GM12878 (cell line): ENCODE results near the gene C17orf58. TPM values are rescaled to one million over a fixed set of nuclear protein-coding genes. Genes with fewer than 3 reads are reported as not detected.
A peak's percentile ranks its signal among the peaks of the same experiment; 100 is the strongest.

ENCODE experiments used
- ASH2L ChIP-seq: fragments of 300-600, 200-600 bp; sonication (generic); IDR thresholded peaks from 2 replicates; pipeline ENCODE4 v1.6.1; 2017; ENCODE audit warnings: low read depth, mild to moderate bottlenecking, borderline replicate concordance
- BRCA1 ChIP-seq: IDR thresholded peaks from 2 replicates; pipeline ENCODE4 v1.6.1; 2011; ENCODE audit warnings: low read depth, low read length, improper control_type of control experiment
- EZH2 ChIP-seq: IDR thresholded peaks from 2 replicates; pipeline ENCODE4 v1.6.1; 2012; ENCODE audit warnings: low read depth, mild to moderate bottlenecking, control low read depth, inconsistent platforms, low read length, borderline replicate concordance; ENCODE audit not compliant: control insufficient read depth
- FOS ChIP-seq: IDR thresholded peaks from 3 replicates; pipeline ENCODE4 v1.6.1; 2011; ENCODE audit warnings: borderline replicate concordance; ENCODE audit not compliant: insufficient read length; ENCODE audit errors: extremely low read depth
- GATAD2B ChIP-seq: fragments of 450-650 bp; conservative IDR thresholded peaks from 2 replicates; pipeline ENCODE4 v1.6.1; 2017; ENCODE audit warnings: low read depth, mild to moderate bottlenecking, moderate library complexity
- JUND ChIP-seq: IDR thresholded peaks from 2 replicates; pipeline ENCODE4 v1.6.1; 2012; ENCODE audit warnings: low read depth, mild to moderate bottlenecking, low read length, improper control_type of control experiment, moderate library complexity
- NFXL1 ChIP-seq: fragments of 450-650 bp; IDR thresholded peaks from 2 replicates; pipeline ENCODE4 v1.6.1; 2017; ENCODE audit warnings: antibody characterized with exemption, mild to moderate bottlenecking, borderline replicate concordance
- PAX8 ChIP-seq: fragments of 450-650 bp; IDR thresholded peaks from 2 replicates; pipeline ENCODE4 v1.6.1; 2017; ENCODE audit warnings: mild to moderate bottlenecking, moderate library complexity
- PML ChIP-seq: IDR thresholded peaks from 2 replicates; pipeline ENCODE4 v1.6.1; 2012; ENCODE audit warnings: low read length, inconsistent platforms
- SIX5 ChIP-seq: IDR thresholded peaks from 2 replicates; pipeline ENCODE4 v1.6.1; 2011; ENCODE audit warnings: mild to moderate bottlenecking, low read depth, low read length, moderate library complexity; ENCODE audit not compliant: severe bottlenecking
- SP1 ChIP-seq: IDR thresholded peaks from one replicate; pipeline ENCODE4 v1.6.1; 2011; ENCODE audit warnings: low read depth, low read length
- STAT3 ChIP-seq: IDR thresholded peaks from 2 replicates; pipeline ENCODE4 v1.6.1; 2011; ENCODE audit warnings: low read depth, low read length, improper control_type of control experiment
- TAF1 ChIP-seq: IDR thresholded peaks from 2 replicates; pipeline ENCODE4 v1.6.1; 2011; ENCODE audit warnings: mild to moderate bottlenecking, low read depth, low read length, borderline replicate concordance
- WRNIP1 ChIP-seq: IDR thresholded peaks from 2 replicates; pipeline ENCODE4 v1.6.1; 2011; ENCODE audit warnings: low read depth, low read length, improper control_type of control experiment, borderline replicate concordance
- ZNF274 ChIP-seq: IDR thresholded peaks from one replicate; pipeline ENCODE4 v1.8.0; 2011; ENCODE audit not compliant: insufficient read length, insufficient read depth
- ZNF384 ChIP-seq: IDR thresholded peaks from 2 replicates; pipeline ENCODE4 v1.6.1; 2012; ENCODE audit warnings: low read depth, mild to moderate bottlenecking, low read length, improper control_type of control experiment, borderline replicate concordance
- polyA plus RNA-seq, 11 experiments: library from polyadenylated mRNA; depleted of rRNA in 4 of 11; unstranded in 6 of 11; stranded (reverse) in 5 of 11; fragments of >200 nt; fragmentation: Nextera tagmentation in 4 of 11; fragmentation: Illumina TruSeq in 1 of 11; extraction: Ambion mirVana in 4 of 11; extraction: Trizol in 1 of 11; gene quantifications; 1 replicate in 1 of 11; 2 replicates in 10 of 11; pipeline versions ENCODE4 v1.2.1 to v1.2.3, GENCODE V29; 2011 to 2016; ENCODE audit warnings: inconsistent platforms in 2 of 11, missing spikeins in 2 of 11, low read depth in 1 of 11
- total RNA-seq, 4 experiments: library from RNA; depleted of rRNA in 3 of 4; stranded (reverse); fragments of >200 nt in 3 of 4; fragmentation: Illumina TruSeq in 1 of 4; extraction: Trizol in 1 of 4; gene quantifications; 2 replicates each; pipeline versions ENCODE4 v1.2.1 to v1.2.3, GENCODE V29; 2013 to 2021
- TF ChIP-seq, protein P1 (sequence below): IDR thresholded peaks from 2 replicates; pipeline ENCODE4 v1.6.1; 2012; ENCODE audit warnings: mild to moderate bottlenecking, low read depth, low read length
- TF ChIP-seq, protein P2 (sequence below): IDR thresholded peaks from 2 replicates; pipeline ENCODE4 v1.6.1; 2011; ENCODE audit warnings: low read depth, mild to moderate bottlenecking, low read length, moderate library complexity, borderline replicate concordance; ENCODE audit errors: extremely low read depth
- TF ChIP-seq, protein P3 (sequence below): IDR thresholded peaks from 2 replicates; pipeline ENCODE4 v1.6.1; 2012; ENCODE audit warnings: improper control_type of control experiment, low read depth, low read length; ENCODE audit not compliant: insufficient replicate concordance

Gene C17orf58
- total and polyA plus RNA-seq, 10 of the 15 experiments (the other 5 are each of a cell fraction or from before 2014, with no cell fraction given): 3.3 to 12.3 (median 6.2) TPM

DNA sequence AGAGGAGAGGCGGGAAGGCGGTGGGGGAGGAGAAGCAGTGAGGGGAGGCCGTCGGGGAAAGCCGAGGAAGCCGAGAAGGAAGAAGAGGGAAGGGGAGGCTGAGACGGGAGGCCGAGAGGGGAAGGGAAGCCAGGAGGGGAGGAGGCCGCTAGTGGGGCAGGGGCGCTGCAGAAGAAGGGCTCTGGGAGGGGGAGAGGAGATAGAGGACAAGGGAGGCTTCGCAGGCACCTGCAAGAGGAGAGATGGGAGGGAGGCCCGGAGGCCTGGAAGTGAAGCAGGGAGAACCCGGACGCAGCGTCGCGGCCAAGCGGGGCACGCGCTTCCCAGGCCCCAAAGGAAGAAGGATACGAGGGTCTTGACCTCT is 2.3 kb downstream of the C17orf58 start (continued):
- TF ChIP-seq EZH2: no peak
- no peak for TF ChIP-seq BRCA1
- TF ChIP-seq, protein P1, sequence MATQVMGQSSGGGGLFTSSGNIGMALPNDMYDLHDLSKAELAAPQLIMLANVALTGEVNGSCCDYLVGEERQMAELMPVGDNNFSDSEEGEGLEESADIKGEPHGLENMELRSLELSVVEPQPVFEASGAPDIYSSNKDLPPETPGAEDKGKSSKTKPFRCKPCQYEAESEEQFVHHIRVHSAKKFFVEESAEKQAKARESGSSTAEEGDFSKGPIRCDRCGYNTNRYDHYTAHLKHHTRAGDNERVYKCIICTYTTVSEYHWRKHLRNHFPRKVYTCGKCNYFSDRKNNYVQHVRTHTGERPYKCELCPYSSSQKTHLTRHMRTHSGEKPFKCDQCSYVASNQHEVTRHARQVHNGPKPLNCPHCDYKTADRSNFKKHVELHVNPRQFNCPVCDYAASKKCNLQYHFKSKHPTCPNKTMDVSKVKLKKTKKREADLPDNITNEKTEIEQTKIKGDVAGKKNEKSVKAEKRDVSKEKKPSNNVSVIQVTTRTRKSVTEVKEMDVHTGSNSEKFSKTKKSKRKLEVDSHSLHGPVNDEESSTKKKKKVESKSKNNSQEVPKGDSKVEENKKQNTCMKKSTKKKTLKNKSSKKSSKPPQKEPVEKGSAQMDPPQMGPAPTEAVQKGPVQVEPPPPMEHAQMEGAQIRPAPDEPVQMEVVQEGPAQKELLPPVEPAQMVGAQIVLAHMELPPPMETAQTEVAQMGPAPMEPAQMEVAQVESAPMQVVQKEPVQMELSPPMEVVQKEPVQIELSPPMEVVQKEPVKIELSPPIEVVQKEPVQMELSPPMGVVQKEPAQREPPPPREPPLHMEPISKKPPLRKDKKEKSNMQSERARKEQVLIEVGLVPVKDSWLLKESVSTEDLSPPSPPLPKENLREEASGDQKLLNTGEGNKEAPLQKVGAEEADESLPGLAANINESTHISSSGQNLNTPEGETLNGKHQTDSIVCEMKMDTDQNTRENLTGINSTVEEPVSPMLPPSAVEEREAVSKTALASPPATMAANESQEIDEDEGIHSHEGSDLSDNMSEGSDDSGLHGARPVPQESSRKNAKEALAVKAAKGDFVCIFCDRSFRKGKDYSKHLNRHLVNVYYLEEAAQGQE: no peak
- TF ChIP-seq, protein P2, sequence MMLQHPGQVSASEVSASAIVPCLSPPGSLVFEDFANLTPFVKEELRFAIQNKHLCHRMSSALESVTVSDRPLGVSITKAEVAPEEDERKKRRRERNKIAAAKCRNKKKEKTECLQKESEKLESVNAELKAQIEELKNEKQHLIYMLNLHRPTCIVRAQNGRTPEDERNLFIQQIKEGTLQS: no peak
- TF ChIP-seq ASH2L: no peak
- TF ChIP-seq SIX5: no peak
- TF ChIP-seq SP1: no peak
- no peak for TF ChIP-seq TAF1
- TF ChIP-seq ZNF274: no peak
- TF ChIP-seq PML: no peak
- TF ChIP-seq ZNF384: no peak
- TF ChIP-seq WRNIP1: no peak
- no peak for TF ChIP-seq JUND
- no peak for TF ChIP-seq STAT3
- TF ChIP-seq, protein P3, sequence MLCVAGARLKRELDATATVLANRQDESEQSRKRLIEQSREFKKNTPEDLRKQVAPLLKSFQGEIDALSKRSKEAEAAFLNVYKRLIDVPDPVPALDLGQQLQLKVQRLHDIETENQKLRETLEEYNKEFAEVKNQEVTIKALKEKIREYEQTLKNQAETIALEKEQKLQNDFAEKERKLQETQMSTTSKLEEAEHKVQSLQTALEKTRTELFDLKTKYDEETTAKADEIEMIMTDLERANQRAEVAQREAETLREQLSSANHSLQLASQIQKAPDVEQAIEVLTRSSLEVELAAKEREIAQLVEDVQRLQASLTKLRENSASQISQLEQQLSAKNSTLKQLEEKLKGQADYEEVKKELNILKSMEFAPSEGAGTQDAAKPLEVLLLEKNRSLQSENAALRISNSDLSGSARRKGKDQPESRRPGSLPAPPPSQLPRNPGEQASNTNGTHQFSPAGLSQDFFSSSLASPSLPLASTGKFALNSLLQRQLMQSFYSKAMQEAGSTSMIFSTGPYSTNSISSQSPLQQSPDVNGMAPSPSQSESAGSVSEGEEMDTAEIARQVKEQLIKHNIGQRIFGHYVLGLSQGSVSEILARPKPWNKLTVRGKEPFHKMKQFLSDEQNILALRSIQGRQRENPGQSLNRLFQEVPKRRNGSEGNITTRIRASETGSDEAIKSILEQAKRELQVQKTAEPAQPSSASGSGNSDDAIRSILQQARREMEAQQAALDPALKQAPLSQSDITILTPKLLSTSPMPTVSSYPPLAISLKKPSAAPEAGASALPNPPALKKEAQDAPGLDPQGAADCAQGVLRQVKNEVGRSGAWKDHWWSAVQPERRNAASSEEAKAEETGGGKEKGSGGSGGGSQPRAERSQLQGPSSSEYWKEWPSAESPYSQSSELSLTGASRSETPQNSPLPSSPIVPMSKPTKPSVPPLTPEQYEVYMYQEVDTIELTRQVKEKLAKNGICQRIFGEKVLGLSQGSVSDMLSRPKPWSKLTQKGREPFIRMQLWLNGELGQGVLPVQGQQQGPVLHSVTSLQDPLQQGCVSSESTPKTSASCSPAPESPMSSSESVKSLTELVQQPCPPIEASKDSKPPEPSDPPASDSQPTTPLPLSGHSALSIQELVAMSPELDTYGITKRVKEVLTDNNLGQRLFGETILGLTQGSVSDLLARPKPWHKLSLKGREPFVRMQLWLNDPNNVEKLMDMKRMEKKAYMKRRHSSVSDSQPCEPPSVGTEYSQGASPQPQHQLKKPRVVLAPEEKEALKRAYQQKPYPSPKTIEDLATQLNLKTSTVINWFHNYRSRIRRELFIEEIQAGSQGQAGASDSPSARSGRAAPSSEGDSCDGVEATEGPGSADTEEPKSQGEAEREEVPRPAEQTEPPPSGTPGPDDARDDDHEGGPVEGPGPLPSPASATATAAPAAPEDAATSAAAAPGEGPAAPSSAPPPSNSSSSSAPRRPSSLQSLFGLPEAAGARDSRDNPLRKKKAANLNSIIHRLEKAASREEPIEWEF: no peak
- no peak for TF ChIP-seq PAX8
- TF ChIP-seq GATAD2B: peak; percentile 9; the same call in 1 of the 2 replicates
- no peak for TF ChIP-seq NFXL1
- no peak for TF ChIP-seq FOS
